ENCODE measurements around the gene FILIP1. TPM values are rescaled to one million over a fixed set of nuclear protein-coding genes. Genes with fewer than 3 reads are reported as not detected.

The FILIP1 gene
- total and polyA plus RNA-seq, 2 of the 8 experiments (the other 6 are each of a cell fraction or from before 2014, with no cell fraction given): 2.4 to 5.7 TPM

DNA sequence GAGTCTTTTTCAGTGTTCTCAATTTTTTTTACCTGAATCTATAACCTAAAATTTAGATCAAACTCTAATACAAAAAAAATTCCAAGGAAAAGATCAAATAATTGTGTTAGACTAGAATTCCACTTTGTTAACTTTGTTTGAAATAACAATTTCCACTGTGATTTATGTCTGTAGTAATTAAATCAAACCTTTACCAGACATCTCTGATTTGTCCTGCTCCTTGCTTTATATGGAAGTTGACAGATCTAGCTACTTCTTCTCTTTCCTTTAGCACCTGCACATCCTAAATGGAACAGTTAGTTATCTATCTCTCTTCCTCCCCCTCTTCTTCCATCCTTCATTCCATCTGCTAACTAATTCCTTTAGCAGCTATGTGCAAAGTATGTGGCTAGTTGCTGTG lies 109.5 kb downstream of the FILIP1 start:
- H3K9me3 ChIP-seq (ENCODE audit: insufficient read depth in 2 of 2, low read depth in 1 of 2, low read length in 1 of 2): no peaks in the 10 kb centered on the region
- H3K4me2 ChIP-seq (ENCODE audit: insufficient read depth in 1 of 2, low read depth in 2 of 2, low read length in 2 of 2): no peak overlapping the region
- H3K56ac ChIP-seq (replicated peaks; ENCODE audit: insufficient read length, low read depth, low read length): no peak overlapping the region
- H3K79me2 ChIP-seq (ENCODE audit: control insufficient read depth in 1 of 2, insufficient read depth in 2 of 2, low read length in 2 of 2): no peaks in the 10 kb centered on the region
- no peak overlapping the region for H4K91ac ChIP-seq (replicated peaks; ENCODE audit: insufficient read length, low read length)
- no peak overlapping the region for H3K4ac ChIP-seq (replicated peaks; ENCODE audit: insufficient read length, low read depth, low read length)
- H2BK15ac ChIP-seq (ENCODE audit: low read length): no peak overlapping the region
- H3K14ac ChIP-seq (ENCODE audit: insufficient read length): no peak overlapping the region
- H2AK5ac ChIP-seq (ENCODE audit: low read depth, low read length): no peak overlapping the region
- H4K20me1 ChIP-seq (replicated peaks in 1 of 2; ENCODE audit: control insufficient read depth in 1 of 2, insufficient read depth in 2 of 2, low read length in 2 of 2): no peaks in the 10 kb centered on the region
- no peak for FAIRE-seq
- POLR2A ChIA-PET (ENCODE audit: partially characterized antibody): no interaction called here
- no peaks in the 10 kb centered on the region for H3K23me2 ChIP-seq (ENCODE audit: low read depth, low read length)
- no peak for TF ChIP-seq SIN3A (conservative IDR thresholded peaks at IDR 0.05 in 1 of 2, IDR thresholded peaks at IDR 0.05 in 1 of 2; ENCODE audit: low read depth in 1 of 2, low read length in 2 of 2)
- TF ChIP-seq RXRA (IDR thresholded peaks at IDR 0.05; ENCODE audit: insufficient read depth, low read depth, low read length): no peak
- no peak for TF ChIP-seq ZNF274 (IDR thresholded peaks at IDR 0.05; ENCODE audit: borderline replicate concordance, extremely low read depth, low read length)
- TF ChIP-seq RBBP5 (IDR thresholded peaks at IDR 0.05; ENCODE audit: borderline replicate concordance, low read depth, low read length): no peak
- no peak overlapping the region for H4K8ac ChIP-seq (ENCODE audit: extremely low read depth, insufficient read depth, low read length)
- no peak overlapping the region for H4K5ac ChIP-seq (ENCODE audit: insufficient read length, low read depth, low read length)
- no peak overlapping the region for H2AFZ ChIP-seq (ENCODE audit: low read length)
- no peak overlapping the region for H3K23ac ChIP-seq (ENCODE audit: insufficient read length)
- H2BK20ac ChIP-seq (ENCODE audit: low read length): no peak overlapping the region
- H3K36me3 ChIP-seq (ENCODE audit: control insufficient read depth in 2 of 4, insufficient read depth in 4 of 4, low read length in 3 of 4): no peaks in the 10 kb centered on the region
- DNase-seq (ENCODE audit: low read depth in 1 of 2, low spot score in 2 of 2): no peak
- no peaks in the 10 kb centered on the region for H3K27me3 ChIP-seq (replicated peaks in 1 of 4; ENCODE audit: control insufficient read depth in 3 of 4, extremely low read depth in 1 of 4, insufficient read depth in 3 of 4, low read length in 3 of 4)
- H3K4me1 ChIP-seq (replicated peaks in 1 of 4; ENCODE audit: control insufficient read depth in 3 of 4, insufficient read depth in 4 of 4, low read length in 3 of 4): peaks cover 0 to 5% (median 0%) of the 10 kb centered on the region in 4 experiments; a peak in 2 of 7 replicates
- no peak overlapping the region for H3K18ac ChIP-seq (ENCODE audit: extremely low read depth, low read length)
- no peaks in the 10 kb centered on the region for H3K79me1 ChIP-seq (ENCODE audit: low read depth, low read length)
- H3K27ac ChIP-seq (ENCODE audit: low read depth, low read length): no peak overlapping the region
- no peak overlapping the region for H2BK5ac ChIP-seq (ENCODE audit: low read depth, low read length)
- no peak overlapping the region for H2BK12ac ChIP-seq (ENCODE audit: low read depth, low read length)
- no peak overlapping the region for H2BK120ac ChIP-seq (replicated peaks; ENCODE audit: low read depth, low read length)
- H3K9ac ChIP-seq (replicated peaks in 1 of 4; ENCODE audit: extremely low read depth in 1 of 4, low read depth in 3 of 4, low read length in 3 of 4): no peak overlapping the region
- CTCF ChIA-PET (ENCODE audit: partially characterized antibody): interaction anchor here (0.6 to 3.0 kb wide), 7 partner anchors 13 to 1644 kb away, joined by 3 to 13 read pairs (median 3); no protein-coding TSS in a partner anchor
- no peak overlapping the region for H3K4me3 ChIP-seq (ENCODE audit: extremely low read depth in 1 of 4, insufficient read depth in 2 of 4, low read depth in 3 of 4, low read length in 4 of 4)

All from H1 (cell line).